Measurements from ENCODE around the gene MEG3. TPM values are rescaled to one million over a fixed set of nuclear protein-coding genes. Genes with fewer than 3 reads are reported as not detected.

MEG3 gene
- total and polyA plus RNA-seq, 9 of the 15 experiments (the other 6 are each of a cell fraction or from before 2014, with no cell fraction given): 0.10 to 5.3 (median 1.0) TPM; not detected in 1

- TF ChIP-seq PRDM10 (IDR thresholded peaks at IDR 0.05; ENCODE audit: partially characterized antibody) (no peak), NCOR1 (IDR thresholded peaks at IDR 0.05) (no peak), ZNF561 (CRISPR knock-in tag; conservative IDR thresholded peaks at IDR 0.05) (no peak), ATF6 (CRISPR knock-in tag; IDR thresholded peaks at IDR 0.05) (no peak), ARHGAP35 (IDR thresholded peaks at IDR 0.05; ENCODE audit: partially characterized antibody) (no peak), KDM2B (CRISPR knock-in tag; IDR thresholded peaks at IDR 0.05) (no peak)
These were observed 32.3 kb downstream of the MEG3 start (continued) for GRCh38 chr14:100857923-100858837.

Data from K562 (cell line).